Activated naive CD4-positive, alpha-beta T cell treated with anti-CD3 and anti-CD28 coated beads, Interleukin-2, amount 50 U/mL, for 24 hours (primary cell): ENCODE measurements around the gene AMOTL2.
A peak's percentile ranks its signal among the peaks of the same experiment; 100 is the strongest.

Experiments
- H3K27ac Mint-ChIP-seq: one replicate; pipeline ENCODE4 v1.8.0; 2021; ENCODE audit warnings: mild to moderate bottlenecking, mixed read lengths
- H3K27me3 Mint-ChIP-seq: one replicate; pipeline ENCODE4 v1.8.0; 2021; ENCODE audit warnings: mixed read lengths
- H3K36me3 Mint-ChIP-seq: one replicate; pipeline ENCODE4 v1.8.0; 2021; ENCODE audit warnings: mixed read lengths
- H3K4me1 Mint-ChIP-seq: one replicate; pipeline ENCODE4 v1.8.0; 2021; ENCODE audit warnings: mixed read lengths
- H3K4me3 Mint-ChIP-seq: one replicate; pipeline ENCODE4 v1.8.0; 2021; ENCODE audit warnings: mild to moderate bottlenecking, mixed read lengths
- H3K9me3 Mint-ChIP-seq: one replicate; pipeline ENCODE4 v1.8.0; 2021; ENCODE audit warnings: mixed read lengths

AMOTL2 gene

GRCh38 chr3:134364936-134365765 is 9.1 kb downstream of the AMOTL2 start:
- Mint-ChIP-seq H3K27ac (peak overlapping the region; percentile 56), H3K9me3 (no peaks in the 10 kb centered on the region), H3K27me3 (no peaks in the 10 kb centered on the region), H3K4me1 (peaks cover 29% of the 10 kb centered on the region), H3K4me3 (peak overlapping the region; percentile 75), H3K36me3 (no peaks in the 10 kb centered on the region)

GRCh38 chr3:134364061-134364935 is 9.9 kb downstream of the AMOTL2 start:
- H3K4me1 Mint-ChIP-seq, result peaks cover 29% of the 10 kb centered on the region

GRCh38 chr3:134363381-134363755 is 10.9 kb downstream of the AMOTL2 start:
- H3K36me3 Mint-ChIP-seq, result no peaks in the 10 kb centered on the region
- no peaks in the 10 kb centered on the region for H3K9me3 Mint-ChIP-seq
- peak overlapping the region; percentile 49 for H3K4me3 Mint-ChIP-seq
- H3K4me1 Mint-ChIP-seq, result peaks cover 29% of the 10 kb centered on the region
- no peak overlapping the region for H3K27ac Mint-ChIP-seq
- H3K27me3 Mint-ChIP-seq, result no peaks in the 10 kb centered on the region

More at GRCh38 chr3:134364061-134364935, 9.9 kb downstream of the AMOTL2 start:
- no peaks in the 10 kb centered on the region for H3K27me3 Mint-ChIP-seq
- H3K36me3 Mint-ChIP-seq, result no peaks in the 10 kb centered on the region
- H3K4me3 Mint-ChIP-seq, result peak overlapping the region; percentile 75
- H3K9me3 Mint-ChIP-seq, result no peaks in the 10 kb centered on the region
- peak overlapping the region; percentile 56 for H3K27ac Mint-ChIP-seq

GRCh38 chr3:134362670-134363380 is 11.4 kb downstream of the AMOTL2 start:
- Mint-ChIP-seq H3K27me3 (no peaks in the 10 kb centered on the region), H3K4me3 (peak overlapping the region; percentile 49), H3K36me3 (no peaks in the 10 kb centered on the region), H3K27ac (peak overlapping the region; percentile 60), H3K9me3 (no peaks in the 10 kb centered on the region), H3K4me1 (peaks cover 29% of the 10 kb centered on the region)

GRCh38 chr3:134362221-134362620 is 12.0 kb downstream of the AMOTL2 start:
- Mint-ChIP-seq H3K4me3 (no peak overlapping the region), H3K9me3 (no peaks in the 10 kb centered on the region), H3K4me1 (peaks cover 29% of the 10 kb centered on the region), H3K27me3 (no peaks in the 10 kb centered on the region), H3K27ac (no peak overlapping the region), H3K36me3 (no peaks in the 10 kb centered on the region)

- no peak overlapping the region for H3K4me3 Mint-ChIP-seq
- no peaks in the 10 kb centered on the region for H3K27me3 Mint-ChIP-seq
- no peak overlapping the region for H3K27ac Mint-ChIP-seq
- H3K9me3 Mint-ChIP-seq, result no peaks in the 10 kb centered on the region
- H3K4me1 Mint-ChIP-seq, result peaks cover 29% of the 10 kb centered on the region
- no peaks in the 10 kb centered on the region for H3K36me3 Mint-ChIP-seq
These were observed 12.9 kb downstream of the AMOTL2 start for GRCh38 chr3:134361162-134361835.

GRCh38 chr3:134360046-134360445 is 14.2 kb downstream of the AMOTL2 start:
- Mint-ChIP-seq H3K27ac (no peak overlapping the region), H3K4me1 (peaks cover 19% of the 10 kb centered on the region), H3K27me3 (no peaks in the 10 kb centered on the region), H3K36me3 (no peaks in the 10 kb centered on the region), H3K9me3 (no peaks in the 10 kb centered on the region), H3K4me3 (no peak overlapping the region)

GRCh38 chr3:134359121-134360010 is 14.9 kb downstream of the AMOTL2 start:
- no peak overlapping the region for H3K4me3 Mint-ChIP-seq
- no peaks in the 10 kb centered on the region for H3K36me3 Mint-ChIP-seq
- H3K9me3 Mint-ChIP-seq, result no peaks in the 10 kb centered on the region
- H3K27ac Mint-ChIP-seq, result no peak overlapping the region
- no peaks in the 10 kb centered on the region for H3K27me3 Mint-ChIP-seq
- H3K4me1 Mint-ChIP-seq, result peaks cover 13% of the 10 kb centered on the region

GRCh38 chr3:134357914-134358811 is 16.1 kb downstream of the AMOTL2 start:
- Mint-ChIP-seq H3K4me3 (no peak overlapping the region), H3K4me1 (peaks cover 3% of the 10 kb centered on the region), H3K27ac (no peak overlapping the region), H3K27me3 (no peaks in the 10 kb centered on the region), H3K36me3 (no peaks in the 10 kb centered on the region), H3K9me3 (no peaks in the 10 kb centered on the region)

- no peaks in the 10 kb centered on the region for H3K9me3 Mint-ChIP-seq
- H3K36me3 Mint-ChIP-seq, result no peaks in the 10 kb centered on the region
- H3K4me1 Mint-ChIP-seq, result no peaks in the 10 kb centered on the region
- no peak overlapping the region for H3K27ac Mint-ChIP-seq
- no peaks in the 10 kb centered on the region for H3K27me3 Mint-ChIP-seq
- no peak overlapping the region for H3K4me3 Mint-ChIP-seq
These were observed 16.9 kb downstream of the AMOTL2 start for GRCh38 chr3:134357261-134357913.

- no peaks in the 10 kb centered on the region for H3K9me3 Mint-ChIP-seq
- no peak overlapping the region for H3K4me3 Mint-ChIP-seq
- no peaks in the 10 kb centered on the region for H3K4me1 Mint-ChIP-seq
- H3K36me3 Mint-ChIP-seq, result no peaks in the 10 kb centered on the region
- no peaks in the 10 kb centered on the region for H3K27me3 Mint-ChIP-seq
- H3K27ac Mint-ChIP-seq, result no peak overlapping the region
These were observed 17.7 kb downstream of the AMOTL2 start for GRCh38 chr3:134356411-134357040.

- no peaks in the 10 kb centered on the region for H3K9me3 Mint-ChIP-seq
- no peaks in the 10 kb centered on the region for H3K27me3 Mint-ChIP-seq
- H3K27ac Mint-ChIP-seq, result no peak overlapping the region
- H3K36me3 Mint-ChIP-seq, result no peaks in the 10 kb centered on the region
- no peaks in the 10 kb centered on the region for H3K4me1 Mint-ChIP-seq
- no peak overlapping the region for H3K4me3 Mint-ChIP-seq
These were observed 18.8 kb downstream of the AMOTL2 start for GRCh38 chr3:134355416-134355815.
